B cell (primary cell): ENCODE data around the gene MBP. TPM values are rescaled to one million over a fixed set of nuclear protein-coding genes. Genes with fewer than 3 reads are reported as not detected.

Experiments
- ATAC-seq: fragments of 200-7000 bp; cut with Tn5 transposase; one replicate; pipeline ENCODE4 v1.10.0; 2021; ENCODE audit warnings: low read depth, mild to moderate bottlenecking, moderate number of reproducible peaks, moderate library complexity
- CTCF ChIA-PET: fragments of 350-600 bp; sonication (Branson Sonifier 250); formaldehyde crosslinking; loops from one replicate; lab custom pipeline; 2021; ENCODE audit warnings: antibody characterized with exemption, inconsistent platforms; lab: Charles Lee
- POLR2A ChIA-PET: fragments of 350-600 bp; sonication (Branson Sonifier 250); formaldehyde crosslinking; loops from one replicate; lab custom pipeline; 2021; ENCODE audit warnings: antibody characterized with exemption; lab: Charles Lee
- DNase-seq: peaks from one replicate; pipeline ENCODE4 v3.0.0; 2013
- H2AFZ ChIP-seq: 2 replicates; pipeline ENCODE4 v1.6.1; 2012; ENCODE audit warnings: mild to moderate bottlenecking, low read depth, low read length; ENCODE audit not compliant: insufficient read depth, poor library complexity, severe bottlenecking
- H3K27ac ChIP-seq, 2 donors: 1 replicate in 1 of 2; 2 replicates in 1 of 2; pipeline ENCODE4 v1.5.1; 2012 to 2013; ENCODE audit warnings: low read length in 2 of 2, mild to moderate bottlenecking in 2 of 2, moderate library complexity in 1 of 2
- H3K27me3 ChIP-seq, 4 experiments: fragments of 200-600 bp in 1 of 4; sonication (generic) in 1 of 4; replicated peaks in 1 of 4; 1 replicate in 2 of 4; 2 replicates in 2 of 4; pipeline versions ENCODE4 v1.6.1 to v1.7.0; 2013 to 2016; ENCODE audit warnings: low read length in 3 of 4, mild to moderate bottlenecking in 2 of 4, mixed read lengths in 1 of 4, moderate library complexity in 1 of 4; ENCODE audit not compliant: insufficient read depth in 4 of 4, control insufficient read depth in 3 of 4; ENCODE audit errors: control extremely low read depth in 1 of 4
- H3K36me3 ChIP-seq, 2 experiments: replicated peaks in 1 of 2; 1 replicate in 1 of 2; 2 replicates in 1 of 2; pipeline versions ENCODE4 v1.6.1 to v1.7.1; 2013; ENCODE audit warnings: low read length in 1 of 2; ENCODE audit not compliant: insufficient read depth in 2 of 2, control insufficient read depth in 1 of 2; ENCODE audit errors: control extremely low read depth in 1 of 2, extremely low read depth in 1 of 2
- H3K4me1 ChIP-seq, 2 donors: fragments of 200-600 bp in 1 of 2; sonication (generic) in 1 of 2; 1 replicate in 1 of 2; 2 replicates in 1 of 2; pipeline versions ENCODE4 v1.5.1 to v1.6.1; 2013 to 2017; ENCODE audit warnings: low read length in 2 of 2; ENCODE audit not compliant: control insufficient read depth in 2 of 2, insufficient read depth in 2 of 2
- H3K4me2 ChIP-seq: replicated peaks from 2 replicates; pipeline ENCODE3; 2012; ENCODE audit warnings: mild to moderate bottlenecking, low read depth, low read length; ENCODE audit not compliant: poor library complexity, severe bottlenecking
- H3K4me3 ChIP-seq, 5 experiments: fragments of 200-600 bp in 1 of 5; sonication (generic) in 1 of 5; 1 replicate in 3 of 5; 2 replicates in 2 of 5; pipeline versions ENCODE4 v1.5.1 to v1.7.0; 2011 to 2016; ENCODE audit warnings: low read length in 4 of 5, mild to moderate bottlenecking in 4 of 5, low read depth in 2 of 5, control low read depth in 1 of 5, moderate library complexity in 1 of 5; ENCODE audit not compliant: insufficient read depth in 1 of 5; ENCODE audit errors: control extremely low read depth in 1 of 5, extremely low read depth in 1 of 5
- H3K79me2 ChIP-seq: fragments of 200-600 bp; sonication (generic); one replicate; pipeline ENCODE4 v1.6.0; 2016; ENCODE audit warnings: low read length; ENCODE audit not compliant: control insufficient read depth, insufficient read depth
- H3K9ac ChIP-seq: fragments of 200-600 bp; sonication (generic); 2 replicates; pipeline ENCODE4 v1.6.1; 2017; ENCODE audit warnings: mild to moderate bottlenecking, low read length, moderate library complexity
- H3K9me3 ChIP-seq, 3 donors: one replicate each; pipeline versions ENCODE4 v1.6.1 to v1.7.1; 2013; ENCODE audit warnings: low read length in 2 of 3; ENCODE audit not compliant: control insufficient read depth in 2 of 3, insufficient read depth in 1 of 3; ENCODE audit errors: control extremely low read depth in 1 of 3
- H4K20me1 ChIP-seq: 2 replicates; pipeline ENCODE4 v1.6.0; 2012; ENCODE audit warnings: mild to moderate bottlenecking, low read length; ENCODE audit not compliant: insufficient read depth, control insufficient read depth, poor library complexity, severe bottlenecking
- H3K27ac Mint-ChIP-seq: one replicate; pipeline ENCODE4 v1.8.0; 2021; ENCODE audit warnings: mixed read lengths
- H3K27me3 Mint-ChIP-seq: one replicate; pipeline ENCODE4 v1.8.0; 2021; ENCODE audit warnings: mixed read lengths
- H3K4me1 Mint-ChIP-seq: one replicate; pipeline ENCODE4 v1.8.0; 2021; ENCODE audit warnings: mixed read lengths
- H3K4me3 Mint-ChIP-seq: one replicate; pipeline ENCODE4 v1.8.0; 2021; ENCODE audit warnings: mixed read lengths
- H3K9me3 Mint-ChIP-seq: one replicate; pipeline ENCODE4 v1.8.0; 2022; ENCODE audit warnings: mixed read lengths; ENCODE audit not compliant: insufficient read depth
- EZH2 ChIP-seq: IDR thresholded peaks from 2 replicates; pipeline ENCODE4 v1.6.1; 2012; ENCODE audit warnings: borderline replicate concordance, low read depth, mild to moderate bottlenecking, moderate library complexity, low read length; ENCODE audit not compliant: insufficient read depth, poor library complexity, severe bottlenecking
- WGBS: methylation state at CpG from one replicate; pipeline ENCODE4 v1.1.5; 2013; ENCODE audit warnings: missing lambda C conversion rate; ENCODE audit not compliant: insufficient coverage; 5-methylcytosine and 5-hydroxymethylcytosine counted together
- intact Hi-C: fragments of 100-400 bp; cut with micrococcal nuclease; formaldehyde crosslinking; loops from one replicate; pipeline ENCODE4 v1.10.0; 2022
- polyA plus RNA-seq: library from polyadenylated mRNA; depleted of rRNA; stranded (reverse); fragments of >200 nt; gene quantifications from 2 replicates; pipeline ENCODE4 v1.2.3, GENCODE V29; 2012
- total RNA-seq, 2 donors: library from RNA; stranded (reverse); fragments of 120-200 nt in 1 of 2; gene quantifications; 1 replicate in 1 of 2; 2 replicates in 1 of 2; pipeline versions ENCODE4 v1.2.3 to v1.2.4, GENCODE V29; 2013 to 2022
- TF ChIP-seq, protein P1 (sequence below): fragments of 200-600 bp; IDR thresholded peaks from one replicate; pipeline ENCODE4 v1.8.0; 2022; ENCODE audit warnings: antibody characterized with exemption, mild to moderate bottlenecking

Gene MBP
- total and polyA plus RNA-seq, 2 donors (not counting 1 experiment from before 2014, with no cell fraction given), result 30.1 to 192 TPM

DNA sequence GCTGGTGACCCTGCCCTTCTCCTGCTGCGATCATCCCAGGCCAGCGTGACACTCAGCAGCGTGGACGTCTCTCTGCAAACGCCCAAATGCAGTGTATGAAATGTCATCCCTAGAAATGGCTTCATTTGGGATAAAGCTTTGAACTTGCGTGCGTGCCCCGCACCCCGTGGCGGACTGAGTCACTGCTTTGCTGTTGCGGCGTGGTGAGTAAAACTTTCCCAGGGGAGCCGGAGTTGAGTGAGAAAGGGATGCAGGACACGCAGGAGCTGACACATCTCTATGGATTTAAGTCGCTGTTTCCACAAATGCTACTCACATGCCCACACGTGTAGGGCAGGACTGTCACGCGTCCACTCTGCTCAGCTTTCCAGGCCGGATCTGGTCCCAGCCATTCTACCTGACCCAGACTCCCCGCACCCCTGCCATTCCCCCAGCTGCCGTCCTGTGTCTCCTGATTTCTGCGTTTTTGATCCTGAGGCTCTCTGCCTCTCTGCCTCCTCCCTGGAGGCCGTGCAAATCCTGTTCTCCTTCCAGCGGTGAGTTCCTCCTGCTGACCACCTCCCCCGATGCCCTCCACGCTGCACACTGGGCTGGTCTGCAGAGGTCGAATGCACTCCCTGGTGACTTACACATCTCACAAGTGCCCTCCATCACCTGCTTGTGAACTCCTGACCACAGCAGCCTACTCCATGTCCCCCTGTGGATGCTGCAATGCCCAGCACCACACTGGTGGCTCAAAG is 88.9 kb downstream of the MBP start:
- Mint-ChIP-seq H3K27me3 (no peaks in the 10 kb centered on the region), H3K4me1 (peaks cover 51% of the 10 kb centered on the region), H3K9me3 (no peaks in the 10 kb centered on the region), H3K27ac (peak overlapping the region; percentile 69), H3K4me3 (no peak overlapping the region)
- H3K27ac ChIP-seq, result no peak overlapping the region
- H3K9ac ChIP-seq, result no peak overlapping the region
- H3K79me2 ChIP-seq, result peaks cover 46% of the 10 kb centered on the region
- H4K20me1 ChIP-seq, result peaks cover 18% of the 10 kb centered on the region
- no peak for TF ChIP-seq EZH2
- TF ChIP-seq, protein P1, sequence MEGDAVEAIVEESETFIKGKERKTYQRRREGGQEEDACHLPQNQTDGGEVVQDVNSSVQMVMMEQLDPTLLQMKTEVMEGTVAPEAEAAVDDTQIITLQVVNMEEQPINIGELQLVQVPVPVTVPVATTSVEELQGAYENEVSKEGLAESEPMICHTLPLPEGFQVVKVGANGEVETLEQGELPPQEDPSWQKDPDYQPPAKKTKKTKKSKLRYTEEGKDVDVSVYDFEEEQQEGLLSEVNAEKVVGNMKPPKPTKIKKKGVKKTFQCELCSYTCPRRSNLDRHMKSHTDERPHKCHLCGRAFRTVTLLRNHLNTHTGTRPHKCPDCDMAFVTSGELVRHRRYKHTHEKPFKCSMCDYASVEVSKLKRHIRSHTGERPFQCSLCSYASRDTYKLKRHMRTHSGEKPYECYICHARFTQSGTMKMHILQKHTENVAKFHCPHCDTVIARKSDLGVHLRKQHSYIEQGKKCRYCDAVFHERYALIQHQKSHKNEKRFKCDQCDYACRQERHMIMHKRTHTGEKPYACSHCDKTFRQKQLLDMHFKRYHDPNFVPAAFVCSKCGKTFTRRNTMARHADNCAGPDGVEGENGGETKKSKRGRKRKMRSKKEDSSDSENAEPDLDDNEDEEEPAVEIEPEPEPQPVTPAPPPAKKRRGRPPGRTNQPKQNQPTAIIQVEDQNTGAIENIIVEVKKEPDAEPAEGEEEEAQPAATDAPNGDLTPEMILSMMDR, result no peak
- CTCF ChIA-PET, result interaction anchor here (0.9 to 2.0 kb wide), 2 partner anchors 43 to 47 kb away, joined by 3 to 7 read pairs; no protein-coding TSS in a partner anchor
- peaks cover 0 to 21% of the 10 kb centered on the region in 2 experiments for H3K36me3 ChIP-seq
- H3K9me3 ChIP-seq, result peaks cover 0 to 8% (median 0%) of the 10 kb centered on the region in 3 donors
- H3K4me3 ChIP-seq, result no peak overlapping the region
- peaks cover 11 to 17% of the 10 kb centered on the region in 2 donors for H3K4me1 ChIP-seq
- H3K27me3 ChIP-seq, result no peaks in the 10 kb centered on the region
- intact Hi-C loops, result no loop called here
- H3K4me2 ChIP-seq, result no peak overlapping the region
- DNase-seq (no peak), ATAC-seq (no peak)
- no peak overlapping the region for H2AFZ ChIP-seq
- WGBS, result 98% methylated on average over 27 of the region's 27 CpGs
- POLR2A ChIA-PET, result no interaction called here

DNA sequence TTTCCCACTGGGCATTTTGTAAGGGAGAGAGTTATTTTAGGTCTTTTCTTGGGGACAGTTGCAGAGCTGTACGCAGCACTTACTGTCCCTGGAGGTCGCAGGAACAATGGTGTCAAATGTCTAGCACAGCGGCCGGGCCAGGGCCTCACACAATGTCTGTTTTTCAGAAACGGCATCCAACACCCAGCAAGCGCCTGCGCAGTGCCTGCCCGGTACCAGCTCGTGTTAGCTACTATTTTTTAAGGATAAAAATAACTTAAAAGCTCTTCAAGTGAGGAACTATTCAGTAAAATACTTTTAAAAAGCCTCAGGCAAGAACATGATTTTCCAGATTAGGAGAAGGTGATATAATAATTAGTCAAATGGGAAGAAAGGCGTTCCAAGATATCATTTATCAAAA is 90.0 kb downstream of the MBP start:
- peaks cover 11 to 17% of the 10 kb centered on the region in 2 donors for H3K4me1 ChIP-seq
- no peak for ATAC-seq
- H3K9ac ChIP-seq, result no peak overlapping the region
- TF ChIP-seq, protein P1, result no peak
- TF ChIP-seq EZH2, result no peak
- H3K27ac ChIP-seq, result no peak overlapping the region
- H3K79me2 ChIP-seq, result peaks cover 46% of the 10 kb centered on the region
- peaks cover 49% of the 10 kb centered on the region for H3K4me1 Mint-ChIP-seq
- H3K4me3 Mint-ChIP-seq, result no peak overlapping the region
- H3K9me3 Mint-ChIP-seq, result no peaks in the 10 kb centered on the region
- no peak for DNase-seq
- peaks cover 0 to 21% of the 10 kb centered on the region in 2 experiments for H3K36me3 ChIP-seq
- intact Hi-C loops, result no loop called here
- WGBS, result 96% methylated on average over 4 of the region's 10 CpGs
- H3K4me2 ChIP-seq, result no peak overlapping the region
- no peak overlapping the region for H3K4me3 ChIP-seq
- peak overlapping the region; percentile 26 for H3K27ac Mint-ChIP-seq
- no peaks in the 10 kb centered on the region for H3K27me3 ChIP-seq
- H4K20me1 ChIP-seq, result peaks cover 22% of the 10 kb centered on the region
- ChIA-PET POLR2A (no interaction called here), CTCF (interaction anchor here (1.2 to 2.0 kb wide), 2 partner anchors 9 to 42 kb away, joined by 3 to 7 read pairs; no protein-coding TSS in a partner anchor)
- no peaks in the 10 kb centered on the region for H3K27me3 Mint-ChIP-seq
- no peak overlapping the region for H2AFZ ChIP-seq
- peaks cover 0 to 8% (median 0%) of the 10 kb centered on the region in 3 donors for H3K9me3 ChIP-seq
